Adrenal gland (tissue), 5 donors: ENCODE measurements around the gene SPEM2.

Experiments
- CTCF ChIP-seq, 6 experiments: fragments of 450-650 bp in 4 of 6; fragments of 200-600 bp in 2 of 6; sonication (generic) in 1 of 6; IDR thresholded peaks; 1 replicate in 5 of 6; 2 replicates in 1 of 6; pipeline versions ENCODE4 v1.5.1 to v1.8.0; 2016 to 2021; ENCODE audit warnings: antibody characterized with exemption in 6 of 6, mild to moderate bottlenecking in 2 of 6, moderate library complexity in 1 of 6
- POLR2A ChIP-seq, 2 donors: fragments of 450-650 bp; IDR thresholded peaks; one replicate each; pipeline ENCODE4 v1.6.1; 2017; ENCODE audit warnings: antibody characterized with exemption in 2 of 2, mild to moderate bottlenecking in 2 of 2, moderate library complexity in 1 of 2
- donor health status: DM: no; HTN: no; CAD: no.

DNA sequence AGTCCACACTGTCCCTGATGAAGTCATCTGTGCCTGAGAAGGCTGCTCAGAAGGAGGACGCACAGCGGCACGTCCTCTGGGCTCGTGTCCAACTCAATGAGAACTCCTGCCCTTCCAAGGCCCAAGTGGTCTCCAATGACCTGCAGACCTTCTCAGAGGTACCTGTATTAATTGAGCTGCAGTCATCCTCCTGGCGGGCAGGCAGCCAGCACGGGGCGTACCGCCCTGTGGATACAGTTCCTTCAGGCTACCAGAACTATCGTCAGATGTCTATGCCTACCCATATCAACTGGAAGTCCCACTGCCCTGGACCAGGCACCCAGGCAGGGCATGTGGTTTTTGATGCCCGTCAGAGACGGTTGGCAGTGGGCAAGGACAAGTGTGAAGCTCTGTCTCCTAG lies 6.9 kb downstream of the SPEM2 start:
- no peak for TF ChIP-seq CTCF (IDR thresholded peaks at IDR 0.05)
- no peak for TF ChIP-seq POLR2A (IDR thresholded peaks at IDR 0.05)
